Natural killer cell (primary cell): ENCODE data around the gene RPL41. TPM values are rescaled to one million over a fixed set of nuclear protein-coding genes. Genes with fewer than 3 reads are reported as not detected.
A peak's percentile ranks its signal among the peaks of the same experiment; 100 is the strongest.

Source experiments
- ATAC-seq, 3 donors: fragments of 150-1000 bp in 2 of 3; fragments of 200-7000 bp in 1 of 3; cut with Tn5 transposase; 1 replicate in 1 of 3; 2 replicates in 2 of 3; pipeline ENCODE4 v1.10.0; 2021; ENCODE audit warnings: mild to moderate bottlenecking in 2 of 3, moderate library complexity in 2 of 3
- DNase-seq, 2 donors: peaks; one replicate each; pipeline versions ENCODE4 v3.0.0 to v3.0.0-alpha.2; 2013 to 2021; ENCODE audit warnings: mixed read lengths in 1 of 2
- H3K27ac ChIP-seq: one replicate; pipeline ENCODE4 v1.5.1; 2013; ENCODE audit warnings: mild to moderate bottlenecking, low read length
- H3K27me3 ChIP-seq: one replicate; pipeline ENCODE4 v1.6.1; 2013; ENCODE audit warnings: low read length; ENCODE audit not compliant: control insufficient read depth, insufficient read depth
- H3K36me3 ChIP-seq: one replicate; pipeline ENCODE4 v1.6.1; 2013; ENCODE audit warnings: low read length; ENCODE audit not compliant: control insufficient read depth, insufficient read depth
- H3K4me1 ChIP-seq: one replicate; pipeline ENCODE4 v1.6.1; 2013; ENCODE audit warnings: low read length; ENCODE audit not compliant: control insufficient read depth, insufficient read depth
- H3K4me3 ChIP-seq: one replicate; pipeline ENCODE4 v1.5.1; 2013; ENCODE audit warnings: low read length
- H3K9me3 ChIP-seq: one replicate; pipeline ENCODE4 v1.6.1; 2013; ENCODE audit warnings: low read length; ENCODE audit not compliant: control insufficient read depth, insufficient read depth
- H3K27ac Mint-ChIP-seq, 2 donors: one replicate each; pipeline ENCODE4 v1.8.0; 2022; ENCODE audit warnings: mild to moderate bottlenecking in 2 of 2, mixed read lengths in 2 of 2, moderate library complexity in 1 of 2
- H3K27me3 Mint-ChIP-seq, 2 donors: one replicate each; pipeline ENCODE4 v1.8.0; 2022; ENCODE audit warnings: low read depth in 2 of 2, mixed read lengths in 2 of 2
- H3K36me3 Mint-ChIP-seq: one replicate; pipeline ENCODE4 v1.8.0; 2022; ENCODE audit warnings: mixed read lengths
- H3K4me1 Mint-ChIP-seq, 2 donors: one replicate each; pipeline ENCODE4 v1.8.0; 2022; ENCODE audit warnings: mixed read lengths in 2 of 2
- H3K4me3 Mint-ChIP-seq: one replicate; pipeline ENCODE4 v1.8.0; 2022; ENCODE audit warnings: mild to moderate bottlenecking, moderate library complexity, mixed read lengths
- H3K9me3 Mint-ChIP-seq, 2 donors: one replicate each; pipeline ENCODE4 v1.8.0; 2022; ENCODE audit warnings: mixed read lengths in 2 of 2
- WGBS: methylation state at CpG from one replicate; pipeline ENCODE4 v1.1.7; 2013; ENCODE audit warnings: missing lambda C conversion rate; ENCODE audit not compliant: insufficient coverage; 5-methylcytosine and 5-hydroxymethylcytosine counted together
- intact Hi-C: fragments of 100-400 bp; cut with micrococcal nuclease; formaldehyde crosslinking; loops from one replicate; pipeline ENCODE4 v1.14.2; 2022
- total RNA-seq, 4 donors: library from RNA; stranded (reverse); fragments of 120-200 nt in 1 of 4; gene quantifications; one replicate each; pipeline versions ENCODE4 v1.2.3 to v1.2.4, GENCODE V29; 2013 to 2022
- TF ChIP-seq, protein P1 (sequence below): fragments of 200-600 bp; IDR thresholded peaks from one replicate; pipeline ENCODE4 v1.8.0; 2022; ENCODE audit warnings: antibody characterized with exemption

The RPL41 gene
- total RNA-seq, 3 donors from 2014 or later (not counting 1 experiment from before 2014, with no cell fraction given) = 2,342 to 3,083 (median 3,009) TPM

DNA sequence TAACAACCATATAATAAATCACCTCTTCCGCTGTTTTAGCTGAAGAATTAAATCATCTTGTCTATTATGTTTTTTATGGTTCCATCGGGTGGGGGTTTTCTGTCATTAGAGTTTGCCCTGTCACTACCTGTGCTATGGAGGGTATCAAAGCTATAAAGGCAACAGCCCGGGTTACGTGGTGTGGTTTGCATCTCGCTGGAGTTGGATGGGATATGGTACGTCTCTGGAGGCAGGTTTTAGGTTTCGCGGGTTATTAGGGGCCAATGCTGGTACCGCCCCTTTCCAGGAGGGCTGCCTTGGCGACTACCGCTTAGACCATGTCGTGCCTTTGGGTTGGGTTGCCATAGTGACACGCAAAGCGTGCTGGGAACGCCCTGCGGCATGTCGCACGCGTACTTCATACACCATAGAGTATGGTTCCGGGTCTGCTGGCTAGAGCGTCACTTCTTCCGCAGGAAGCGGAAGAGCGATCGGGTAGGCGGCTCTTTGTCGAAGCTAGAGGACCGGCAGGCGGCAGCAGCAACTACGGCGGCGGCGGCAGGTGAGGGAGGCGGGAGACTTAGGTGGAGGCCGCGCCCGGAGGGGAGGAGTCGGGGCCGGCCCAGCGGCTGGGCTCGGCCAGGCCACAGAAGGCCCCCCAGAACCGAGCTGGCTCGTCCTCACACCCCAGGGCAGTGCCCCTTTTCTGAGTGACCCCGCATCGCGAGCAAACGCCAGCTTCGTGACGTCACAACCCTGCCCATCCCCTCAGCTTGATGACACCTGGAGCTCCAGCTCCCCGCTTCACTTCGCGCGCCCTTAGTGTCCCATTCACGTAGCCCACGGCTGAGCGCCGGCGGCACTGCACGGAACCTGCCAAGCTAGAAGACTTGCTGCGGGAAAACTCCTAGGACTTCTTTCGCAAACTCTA lies 1.6 kb downstream of the RPL41 start, which contains the start of gene ZC3H10:
TSS of gene ZC3H10 (plus strand) at position 489 of the 910 bp plus-strand sequence. CDS start 2,297 bp downstream, outside the sequence.
- no peaks in the 10 kb centered on the region for H3K27me3 Mint-ChIP-seq
- H3K9me3 Mint-ChIP-seq = no peaks in the 10 kb centered on the region
- Histone ChIP-seq H3K9me3 (no peaks in the 10 kb centered on the region), H3K4me3 (peak within 1 kb of the TSS; percentile 78), H3K4me1 (peaks cover 28% of the 10 kb centered on the region), H3K27me3 (no peaks in the 10 kb centered on the region), H3K27ac (peak within 1 kb of the TSS; percentile 90), H3K36me3 (peaks cover 23% of the 10 kb centered on the region)
- intact Hi-C loops = loop anchor here (1.0 to 5.0 kb wide), 10 partner anchors 8 to 347 kb away; partner anchors contain the start of genes ANKRD52, CS, MYL6 and ORMDL2
- peak within 1 kb of the TSS; percentile 95 to 99 for H3K27ac Mint-ChIP-seq
- H3K36me3 Mint-ChIP-seq = peaks cover 10% of the 10 kb centered on the region
- DNase-seq = peak; percentile 93 to 99
- ATAC-seq = peak; percentile 78 to 93 (median 82)
- under 1% methylated on average over 60 of the region's 61 CpGs for whole genome bisulfite sequencing
- TF ChIP-seq, protein P1, sequence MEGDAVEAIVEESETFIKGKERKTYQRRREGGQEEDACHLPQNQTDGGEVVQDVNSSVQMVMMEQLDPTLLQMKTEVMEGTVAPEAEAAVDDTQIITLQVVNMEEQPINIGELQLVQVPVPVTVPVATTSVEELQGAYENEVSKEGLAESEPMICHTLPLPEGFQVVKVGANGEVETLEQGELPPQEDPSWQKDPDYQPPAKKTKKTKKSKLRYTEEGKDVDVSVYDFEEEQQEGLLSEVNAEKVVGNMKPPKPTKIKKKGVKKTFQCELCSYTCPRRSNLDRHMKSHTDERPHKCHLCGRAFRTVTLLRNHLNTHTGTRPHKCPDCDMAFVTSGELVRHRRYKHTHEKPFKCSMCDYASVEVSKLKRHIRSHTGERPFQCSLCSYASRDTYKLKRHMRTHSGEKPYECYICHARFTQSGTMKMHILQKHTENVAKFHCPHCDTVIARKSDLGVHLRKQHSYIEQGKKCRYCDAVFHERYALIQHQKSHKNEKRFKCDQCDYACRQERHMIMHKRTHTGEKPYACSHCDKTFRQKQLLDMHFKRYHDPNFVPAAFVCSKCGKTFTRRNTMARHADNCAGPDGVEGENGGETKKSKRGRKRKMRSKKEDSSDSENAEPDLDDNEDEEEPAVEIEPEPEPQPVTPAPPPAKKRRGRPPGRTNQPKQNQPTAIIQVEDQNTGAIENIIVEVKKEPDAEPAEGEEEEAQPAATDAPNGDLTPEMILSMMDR = peak; percentile 47
- peaks cover 33% of the 10 kb centered on the region in 2 donors for H3K4me1 Mint-ChIP-seq
- H3K4me3 Mint-ChIP-seq = peak within 1 kb of the TSS; percentile 98

DNA sequence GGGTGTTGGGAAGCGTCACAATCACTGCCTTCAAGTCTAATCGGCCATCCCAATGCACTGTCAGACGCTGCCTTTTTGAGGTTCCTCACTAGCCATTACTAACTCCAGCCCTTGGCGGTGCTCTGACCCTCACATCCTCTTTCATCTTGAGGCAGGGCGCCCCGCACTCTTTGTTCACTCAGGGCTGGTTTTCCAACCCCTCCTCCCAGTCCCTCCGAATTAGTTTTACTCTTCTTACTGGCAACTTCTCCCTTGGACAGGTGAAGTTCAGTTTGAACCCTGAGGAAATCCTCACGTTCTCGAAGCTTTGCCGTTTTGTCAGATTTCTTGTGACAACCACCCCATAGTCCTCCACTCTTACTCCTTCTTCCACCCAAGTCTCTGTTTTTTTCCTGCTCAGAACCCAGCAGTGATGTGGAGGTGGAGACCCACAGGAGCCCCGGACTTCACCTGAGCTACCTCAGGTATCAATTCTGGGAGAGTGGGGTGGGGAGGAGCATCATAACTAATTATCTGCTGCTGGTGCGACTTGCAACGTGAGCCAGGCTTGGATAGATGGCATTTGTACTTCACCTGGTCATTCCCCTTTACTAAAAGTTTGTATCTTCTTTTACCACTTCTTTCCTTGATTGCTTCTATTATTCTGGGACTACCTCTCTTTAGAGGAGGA lies 2.4 kb downstream of the RPL41 start:
- no peaks in the 10 kb centered on the region for H3K9me3 ChIP-seq
- DNase-seq (peak in 1 of 2 donors; percentile 37), ATAC-seq (no peak)
- H3K4me1 ChIP-seq = peaks cover 28% of the 10 kb centered on the region
- peak overlapping the region; percentile 90 for H3K27ac ChIP-seq
- peaks cover 33 to 36% of the 10 kb centered on the region in 2 donors for H3K4me1 Mint-ChIP-seq
- 10% methylated on average over 12 of the region's 13 CpGs for WGBS
- H3K4me3 ChIP-seq = peak overlapping the region; percentile 78
- no peaks in the 10 kb centered on the region for H3K9me3 Mint-ChIP-seq
- H3K36me3 Mint-ChIP-seq = peaks cover 3% of the 10 kb centered on the region
- peak overlapping the region; percentile 98 for H3K4me3 Mint-ChIP-seq
- no peaks in the 10 kb centered on the region for H3K27me3 ChIP-seq
- intact Hi-C loops = loop anchor here (1.0 to 5.0 kb wide), 10 partner anchors 7 to 346 kb away; partner anchors contain the start of genes ANKRD52, CS, MYL6 and ORMDL2
- TF ChIP-seq, protein P1 = no peak
- H3K36me3 ChIP-seq = peaks cover 23% of the 10 kb centered on the region
- peak overlapping the region; percentile 95 to 99 for H3K27ac Mint-ChIP-seq
- H3K27me3 Mint-ChIP-seq = no peaks in the 10 kb centered on the region

DNA sequence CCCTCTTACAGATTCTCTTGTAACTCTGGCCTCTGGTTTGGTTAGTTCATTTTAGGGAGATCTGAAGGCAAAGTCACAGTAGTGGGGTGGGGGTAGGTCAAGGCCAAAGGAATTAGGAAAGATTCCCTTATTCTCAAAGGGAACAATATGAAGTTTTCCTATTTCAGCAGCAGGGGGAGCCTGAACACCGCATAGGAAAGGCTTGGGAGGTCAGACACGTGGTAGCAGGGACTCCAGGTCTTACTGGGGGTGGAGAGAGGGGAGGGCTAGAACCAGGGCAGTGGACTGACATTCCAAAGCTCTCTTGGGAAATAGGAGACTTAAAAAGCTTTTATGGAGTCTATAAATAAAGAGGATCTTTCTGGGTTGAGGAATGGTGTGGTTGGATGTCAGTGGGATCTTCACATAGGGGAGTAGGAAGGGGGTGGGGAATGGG lies 2.9 kb downstream of the RPL41 start:
- peaks cover 25% of the 10 kb centered on the region for H3K36me3 ChIP-seq
- ATAC-seq = no peak
- no peaks in the 10 kb centered on the region for H3K27me3 ChIP-seq
- peak overlapping the region; percentile 98 for H3K4me3 Mint-ChIP-seq
- peak in 1 of 2 donors; percentile 85 for DNase-seq
- TF ChIP-seq, protein P1 = peak; percentile 69
- H3K27me3 Mint-ChIP-seq = no peaks in the 10 kb centered on the region
- no peak overlapping the region for H3K27ac ChIP-seq
- H3K4me1 ChIP-seq = peaks cover 28% of the 10 kb centered on the region
- WGBS = 0% methylated on average over 2 of the region's 2 CpGs
- no peaks in the 10 kb centered on the region for H3K9me3 ChIP-seq
- H3K27ac Mint-ChIP-seq = peak overlapping the region; percentile 95 to 99
- H3K4me3 ChIP-seq = no peak overlapping the region
- no peaks in the 10 kb centered on the region for H3K9me3 Mint-ChIP-seq
- H3K4me1 Mint-ChIP-seq = peaks cover 33 to 42% of the 10 kb centered on the region in 2 donors
- H3K36me3 Mint-ChIP-seq = no peaks in the 10 kb centered on the region
- intact Hi-C loops = loop anchor here (2.0 to 5.0 kb wide), 5 partner anchors 69 to 345 kb away; partner anchors contain the start of genes ANKRD52, CS, RPS26 and SMARCC2
